HepG2 (cell line): ENCODE results near the gene GSTP1. TPM values are rescaled to one million over a fixed set of nuclear protein-coding genes. Genes with fewer than 3 reads are reported as not detected.

Experiments
- ATF1 ChIP-seq: IDR thresholded peaks from 2 replicates; pipeline ENCODE4 v1.6.1; 2016; ENCODE audit warnings: mild to moderate bottlenecking, control low read depth
- BRD4 ChIP-seq: sonication (generic); formaldehyde crosslinking; IDR thresholded peaks from 2 replicates; pipeline ENCODE4 v1.4.0; 2020; ENCODE audit warnings: missing genetic modification reagents
- E2F2 ChIP-seq: sonication (generic); formaldehyde crosslinking; IDR thresholded peaks from 2 replicates; pipeline ENCODE4 v1.4.0; 2020; ENCODE audit warnings: missing genetic modification reagents, borderline replicate concordance
- HDAC2 ChIP-seq: sonication (generic); formaldehyde crosslinking; IDR thresholded peaks from 2 replicates; pipeline ENCODE4 v1.4.0; 2020; ENCODE audit warnings: missing genetic modification reagents
- HHEX ChIP-seq: IDR thresholded peaks from 2 replicates; pipeline ENCODE4 v1.6.1; 2016; ENCODE audit warnings: control low read depth
- KDM1A ChIP-seq: IDR thresholded peaks from 2 replicates; pipeline ENCODE4 v1.6.1; 2016; ENCODE audit warnings: missing compliant biosample characterization
- NKX3-1 ChIP-seq: sonication (generic); formaldehyde crosslinking; IDR thresholded peaks from 2 replicates; pipeline ENCODE4 v1.5.0; 2020; ENCODE audit warnings: missing genetic modification reagents
- PHB2 ChIP-seq: fragments of 450-650 bp; IDR thresholded peaks from 2 replicates; pipeline ENCODE4 v1.6.1; 2018; ENCODE audit not compliant: partially characterized antibody
- RCOR2 ChIP-seq: IDR thresholded peaks from 2 replicates; pipeline ENCODE4 v1.6.1; 2016; ENCODE audit warnings: missing biosample characterization, missing genetic modification reagents
- TCF12 ChIP-seq, 2 experiments: fragments of 450-650 bp in 1 of 2; sonication (generic) in 1 of 2; formaldehyde crosslinking in 1 of 2; IDR thresholded peaks; 2 replicates each; pipeline versions ENCODE4 v1.6.1 to v1.8.0; 2017 to 2022; ENCODE audit warnings: antibody characterized with exemption in 1 of 2, mild to moderate bottlenecking in 1 of 2, missing genetic modification reagents in 1 of 2, moderate library complexity in 1 of 2
- ZNF317 ChIP-seq: sonication (generic); formaldehyde crosslinking; IDR thresholded peaks from 2 replicates; pipeline ENCODE4 v1.5.0; 2020; ENCODE audit warnings: mild to moderate bottlenecking, missing genetic modification reagents
- ZNF407 ChIP-seq: sonication (generic); formaldehyde crosslinking; IDR thresholded peaks from one replicate; pipeline ENCODE4 v1.5.1; 2020; ENCODE audit warnings: mild to moderate bottlenecking, missing genetic modification reagents; ENCODE audit errors: not compliant biosample characterization
- ZNF431 ChIP-seq: sonication (generic); formaldehyde crosslinking; IDR thresholded peaks from 2 replicates; pipeline ENCODE4 v1.9.0; 2022; ENCODE audit warnings: missing genetic modification reagents, low read depth, mild to moderate bottlenecking, borderline replicate concordance
- ZNF484 ChIP-seq: sonication (generic); formaldehyde crosslinking; IDR thresholded peaks from 2 replicates; pipeline ENCODE4 v1.5.1; 2020; ENCODE audit warnings: mild to moderate bottlenecking, low read depth, missing genetic modification reagents, borderline replicate concordance
- polyA plus RNA-seq, 8 experiments: library from polyadenylated mRNA; depleted of rRNA in 3 of 8; stranded (reverse) in 7 of 8; unstranded in 1 of 8; fragments of >200 nt; fragmentation: Illumina TruSeq in 4 of 8; extraction: Trizol in 4 of 8; gene quantifications; 2 replicates each; pipeline versions ENCODE4 v1.2.1 to v1.2.3, GENCODE V29; 2011 to 2016; ENCODE audit warnings: low read depth in 4 of 8, missing spikeins in 1 of 8, mixed read lengths in 1 of 8; ENCODE audit not compliant: insufficient read depth in 1 of 8
- total RNA-seq, 5 experiments: library from RNA; depleted of rRNA; stranded (reverse); fragments of >200 nt; fragmentation: Illumina TruSeq; extraction: Trizol; gene quantifications; 2 replicates each; pipeline ENCODE4 v1.2.3, GENCODE V29; 2016; ENCODE audit warnings: low read depth in 1 of 5
- TF ChIP-seq, protein P1 (sequence below): sonication (generic); formaldehyde crosslinking; IDR thresholded peaks from 2 replicates; pipeline ENCODE4 v1.4.0; 2020; ENCODE audit warnings: missing genetic modification reagents

The GSTP1 gene
- total and polyA plus RNA-seq, 2 of the 13 experiments (the other 11 are each of a cell fraction or from before 2014, with no cell fraction given), result not detected

DNA sequence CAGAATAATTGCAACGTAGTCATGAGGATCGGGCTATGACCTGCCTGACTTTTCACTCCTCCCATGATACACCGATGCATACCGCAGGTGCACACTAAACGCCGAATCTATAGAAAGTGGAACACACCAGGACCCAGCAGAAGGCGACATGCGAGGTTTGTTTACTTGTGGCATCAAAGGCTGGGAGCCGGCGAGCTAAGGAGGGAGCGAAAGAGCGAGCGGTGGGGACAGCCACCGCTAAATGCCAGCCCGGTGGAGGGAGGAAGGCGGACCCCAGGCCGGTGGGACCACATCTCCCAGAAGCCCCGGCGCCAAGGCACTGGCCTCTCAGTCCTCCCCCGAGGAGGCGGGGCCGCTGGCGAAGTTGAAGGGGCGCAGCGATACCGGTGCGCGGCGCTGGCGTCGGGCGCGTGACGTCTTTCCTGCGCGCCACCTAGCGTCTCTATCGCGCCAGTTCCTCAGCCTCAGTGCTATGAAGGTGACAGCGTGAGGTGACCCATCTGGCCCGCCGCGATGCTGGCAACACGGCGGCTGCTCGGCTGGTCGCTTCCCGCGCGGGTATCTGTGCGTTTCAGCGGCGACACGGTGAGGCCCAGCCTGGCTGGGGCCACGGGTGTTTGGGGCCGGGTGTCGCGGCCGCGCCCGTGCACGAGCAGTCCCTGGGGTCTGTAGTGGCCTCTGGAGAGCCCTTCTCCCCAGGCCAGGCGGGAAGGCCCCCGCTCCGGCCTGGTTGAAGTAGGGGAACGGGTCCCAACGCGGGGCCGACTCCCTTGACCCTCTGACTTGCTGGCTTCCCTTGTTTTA lies 23.1 kb downstream of the GSTP1 start, which contains the start of gene NDUFV1 (continued):
- TF ChIP-seq ZNF407 (CRISPR knock-in tag) (peak; percentile 56), NKX3-1 (CRISPR knock-in tag) (no peak), HHEX (CRISPR knock-in tag) (no peak), E2F2 (CRISPR knock-in tag) (no peak), HDAC2 (CRISPR knock-in tag) (peak; percentile 93), ATF1 (CRISPR knock-in tag) (peak; percentile 98), PHB2 (no peak), ZNF431 (CRISPR knock-in tag) (no peak), KDM1A (CRISPR knock-in tag) (no peak), BRD4 (CRISPR knock-in tag) (no peak; the same call in 1 of the 2 replicates), RCOR2 (no peak), TCF12 (IDR thresholded peaks at IDR 0.05) (no peak), TCF12 (CRISPR knock-in tag; IDR thresholded peaks at IDR 0.05) (no peak), ZNF484 (no peak), ZNF317 (CRISPR knock-in tag) (no peak)
- TF ChIP-seq, protein P1, sequence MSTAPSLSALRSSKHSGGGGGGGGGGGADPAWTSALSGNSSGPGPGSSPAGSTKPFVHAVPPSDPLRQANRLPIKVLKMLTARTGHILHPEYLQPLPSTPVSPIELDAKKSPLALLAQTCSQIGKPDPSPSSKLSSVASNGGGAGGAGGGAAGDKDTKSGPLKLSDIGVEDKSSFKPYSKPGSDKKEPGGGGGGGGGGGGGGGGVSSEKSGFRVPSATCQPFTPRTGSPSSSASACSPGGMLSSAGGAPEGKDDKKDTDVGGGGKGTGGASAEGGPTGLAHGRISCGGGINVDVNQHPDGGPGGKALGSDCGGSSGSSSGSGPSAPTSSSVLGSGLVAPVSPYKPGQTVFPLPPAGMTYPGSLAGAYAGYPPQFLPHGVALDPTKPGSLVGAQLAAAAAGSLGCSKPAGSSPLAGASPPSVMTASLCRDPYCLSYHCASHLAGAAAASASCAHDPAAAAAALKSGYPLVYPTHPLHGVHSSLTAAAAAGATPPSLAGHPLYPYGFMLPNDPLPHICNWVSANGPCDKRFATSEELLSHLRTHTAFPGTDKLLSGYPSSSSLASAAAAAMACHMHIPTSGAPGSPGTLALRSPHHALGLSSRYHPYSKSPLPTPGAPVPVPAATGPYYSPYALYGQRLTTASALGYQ (CRISPR knock-in tag), result no peak
